ENCODE data around the gene PTH1R.

The PTH1R gene

GRCh38 chr3:46877406-46878125 lies at the start of gene PTH1R:
PTH1R (plus strand) TSS chr3:46877721; CDS start chr3:46883560, 5,839 bp downstream.
- no peak for DNase-seq

GRCh38 chr3:46829699-46830208 lies 47.8 kb upstream of the PTH1R start:
- no peak for DNase-seq

GRCh38 chr3:46830801-46831200 lies 46.7 kb upstream of the PTH1R start:
- no peak for DNase-seq

DNA sequence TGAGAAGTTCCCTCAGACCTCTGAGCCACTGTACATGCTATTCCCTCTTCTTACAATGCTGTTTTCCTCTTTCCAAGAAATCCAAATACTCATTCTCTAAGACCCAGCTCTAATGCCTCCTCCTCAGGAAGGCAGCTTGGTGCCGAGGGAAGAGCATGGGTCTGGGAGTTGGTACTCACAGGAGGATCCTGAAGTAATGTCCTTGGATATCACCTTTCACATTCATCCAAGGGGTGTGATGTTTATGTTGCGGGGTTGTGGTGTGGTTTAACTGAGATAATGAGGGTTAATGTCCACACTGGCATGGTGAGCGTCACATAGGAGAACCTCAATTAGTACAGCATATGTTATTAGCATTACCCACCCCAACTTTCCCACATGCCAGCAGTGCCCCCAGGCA lies 46.2 kb upstream of the PTH1R start:
- no peak for DNase-seq

DNA sequence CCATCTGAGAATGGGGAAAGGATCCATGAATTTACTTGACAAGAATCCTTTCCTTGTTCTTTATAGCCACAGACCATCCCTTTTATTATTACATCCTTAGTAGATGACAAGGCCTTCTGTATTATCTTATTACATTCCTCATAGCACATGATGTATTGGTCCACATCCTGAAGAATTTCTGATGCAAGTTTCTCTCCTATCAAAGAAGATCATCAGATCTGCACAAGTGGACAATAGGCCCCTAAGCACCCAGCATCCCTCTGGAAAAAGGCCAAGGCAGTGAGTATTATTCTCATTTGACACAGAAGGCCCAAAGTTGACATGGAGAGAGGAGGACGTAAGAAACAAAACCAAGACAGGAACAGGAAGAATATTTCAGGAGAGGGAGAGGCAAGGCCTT lies 45.7 kb upstream of the PTH1R start:
- no peak for DNase-seq

DNA sequence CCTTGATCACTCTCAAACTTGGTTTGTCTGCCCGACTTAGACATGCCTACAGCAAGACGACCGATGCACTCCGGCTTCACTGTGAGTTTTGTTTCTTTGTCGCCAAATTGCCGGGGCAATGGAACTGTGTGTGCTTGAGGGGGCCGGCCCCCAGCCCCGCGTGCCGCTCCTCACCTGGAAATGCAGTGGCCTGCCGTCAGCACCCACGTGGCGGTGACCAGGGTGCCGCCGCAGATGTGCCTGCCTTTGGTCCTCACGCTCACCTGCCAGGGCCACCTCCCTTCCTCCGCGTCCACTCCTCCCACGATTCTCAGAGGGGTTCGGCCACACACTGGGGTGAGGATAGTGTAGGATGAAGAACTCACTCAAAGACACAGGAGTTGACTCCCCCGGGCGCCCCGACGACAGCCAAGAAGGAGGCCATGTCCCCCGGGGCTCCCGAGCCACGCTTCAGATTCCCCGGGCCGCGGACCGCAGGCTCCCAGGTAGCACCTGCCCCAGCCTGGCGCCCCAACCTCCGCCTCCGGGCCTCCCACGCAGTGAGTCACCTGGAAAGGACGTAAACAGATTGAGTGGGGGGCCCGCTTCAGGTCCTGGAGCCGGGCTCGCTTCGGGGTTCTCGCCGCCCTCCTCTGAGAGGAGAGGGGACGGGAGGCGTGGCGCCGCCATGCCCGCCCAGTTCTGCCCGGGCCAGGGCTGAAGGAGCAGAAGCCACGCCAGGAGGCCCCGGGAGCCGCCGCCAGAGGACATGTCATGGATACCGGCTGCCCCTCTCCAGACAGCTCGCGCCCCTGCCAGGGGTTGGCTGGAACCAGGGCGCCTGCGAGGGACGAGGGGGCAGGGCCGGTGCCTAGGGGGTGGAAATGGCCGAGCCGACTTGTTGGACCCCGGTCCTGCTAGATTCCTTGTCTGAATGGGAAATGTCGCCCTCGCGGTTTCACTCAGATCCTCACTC lies 43.9 kb upstream of the PTH1R start:
- no peak for DNase-seq

DNA sequence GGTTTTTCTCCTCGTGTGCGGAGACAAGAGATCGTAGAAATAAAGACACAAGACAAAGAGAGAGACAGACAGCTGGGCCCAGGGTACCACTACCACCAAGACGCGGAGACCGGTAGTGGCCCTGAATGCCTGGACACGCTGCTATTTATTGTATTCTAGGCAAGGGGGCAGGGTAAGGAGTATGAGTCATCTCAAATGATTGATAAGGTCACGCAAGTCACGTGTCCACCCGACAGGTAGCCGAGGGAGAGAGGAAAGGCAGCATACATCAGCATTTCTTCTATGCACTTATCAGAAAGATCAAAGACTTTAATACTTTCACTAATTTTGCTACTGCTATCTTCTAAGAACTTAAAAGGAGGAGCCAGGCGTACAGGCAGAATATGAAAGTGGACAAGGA lies 42.5 kb upstream of the PTH1R start:
- no peak for DNase-seq

- no peak for DNase-seq
Observed at GRCh38 chr3:46835491-46835890, 42.0 kb upstream of the PTH1R start.

DNA sequence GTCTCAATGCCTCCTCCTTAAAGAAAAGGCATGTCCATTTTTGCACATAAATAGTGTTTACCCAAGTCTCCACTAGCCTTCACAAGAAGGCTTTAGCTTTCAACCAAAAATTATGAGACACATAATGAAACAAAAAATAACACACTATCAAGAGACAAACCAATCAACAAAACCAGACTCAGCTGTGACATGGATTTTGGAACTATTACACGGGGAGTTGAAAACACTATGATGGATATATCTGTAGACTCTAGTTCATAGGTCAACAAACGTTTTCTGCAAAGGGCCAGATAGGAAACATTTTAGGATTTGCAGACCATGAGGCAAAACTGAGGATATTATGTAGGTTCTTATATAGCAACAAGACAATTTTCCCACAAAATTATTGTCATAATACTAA lies 39.2 kb upstream of the PTH1R start:
- DNase-seq, result no peak

DNA sequence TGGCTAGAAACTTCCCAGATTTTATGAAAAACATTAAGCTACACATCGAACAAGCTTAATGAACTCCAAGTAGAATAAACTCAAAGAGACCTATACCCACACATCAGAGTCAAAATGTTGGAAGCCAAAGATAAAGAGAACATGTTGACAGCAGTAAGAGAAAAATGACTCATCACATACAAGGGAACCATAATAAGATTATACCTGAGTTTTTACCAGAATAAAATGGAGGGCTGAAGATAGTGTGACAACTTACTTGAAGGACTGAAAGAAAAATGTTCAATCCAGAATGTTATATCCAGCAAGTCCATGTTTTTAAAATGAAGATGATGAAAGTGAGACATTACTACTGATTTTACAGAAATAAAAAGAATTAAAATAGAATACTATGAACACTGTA lies 37.0 kb upstream of the PTH1R start:
- no peak for DNase-seq

DNA sequence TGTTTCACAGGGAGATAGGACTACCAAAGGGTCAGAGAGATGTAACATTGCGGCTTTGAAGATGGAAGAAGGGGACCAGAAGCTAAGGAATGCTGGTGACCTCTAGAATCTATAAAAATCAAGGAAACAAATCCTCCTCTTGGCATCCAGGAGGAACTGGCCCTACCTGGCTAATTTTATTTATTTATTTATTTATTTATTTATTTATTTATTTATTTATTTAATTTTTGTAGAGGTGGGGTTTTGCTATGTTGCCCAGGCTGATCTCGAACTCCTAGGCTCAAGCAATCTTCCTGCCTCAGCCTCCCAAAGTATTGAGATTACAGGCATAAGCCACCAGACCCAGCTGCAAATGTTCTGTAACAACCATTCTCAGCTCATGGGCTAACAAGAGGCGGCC lies 34.0 kb upstream of the PTH1R start:
- DNase-seq, result no peak

DNA sequence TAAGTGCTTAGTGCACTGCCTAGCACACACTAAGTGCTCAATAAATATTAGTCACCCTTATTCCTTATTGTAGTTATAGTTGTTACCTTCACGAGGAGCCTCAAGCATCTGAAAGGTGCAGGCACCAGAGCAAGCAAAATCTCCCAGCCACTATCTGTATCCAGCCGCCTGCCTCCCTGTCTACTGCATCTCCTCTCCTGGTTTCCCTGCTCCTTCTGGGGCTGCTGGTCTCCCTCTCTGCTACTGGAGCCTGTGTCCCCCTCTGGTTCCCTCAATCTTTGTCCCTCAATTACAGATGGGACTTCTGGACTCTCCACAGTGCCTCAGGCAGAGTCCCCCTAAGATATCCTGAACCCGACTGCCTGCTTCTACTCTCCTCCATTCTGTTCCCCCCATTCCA lies 33.1 kb upstream of the PTH1R start:
- no peak for DNase-seq

DNA sequence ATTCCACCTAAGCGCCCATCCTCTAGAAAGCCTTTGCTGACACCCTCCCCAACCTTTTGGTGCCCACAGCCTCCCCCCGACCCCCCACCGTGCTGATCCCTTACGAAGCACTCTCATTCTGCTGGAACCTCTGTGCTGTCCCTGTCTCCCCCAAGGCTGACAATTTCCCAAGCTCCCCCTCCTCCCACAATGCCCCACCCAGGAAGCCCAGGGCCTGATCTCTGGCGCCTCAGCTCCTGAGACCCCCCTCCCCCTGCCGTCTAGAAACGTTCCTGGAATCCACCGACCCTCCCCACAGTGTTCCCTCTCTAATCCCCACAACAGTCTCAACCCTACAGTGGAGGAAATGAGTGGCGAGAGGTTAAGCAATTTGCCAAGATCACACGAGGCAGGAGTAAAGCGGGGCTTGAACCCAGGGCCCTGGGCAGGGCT lies 32.6 kb upstream of the PTH1R start:
- DNase-seq, result no peak

DNA sequence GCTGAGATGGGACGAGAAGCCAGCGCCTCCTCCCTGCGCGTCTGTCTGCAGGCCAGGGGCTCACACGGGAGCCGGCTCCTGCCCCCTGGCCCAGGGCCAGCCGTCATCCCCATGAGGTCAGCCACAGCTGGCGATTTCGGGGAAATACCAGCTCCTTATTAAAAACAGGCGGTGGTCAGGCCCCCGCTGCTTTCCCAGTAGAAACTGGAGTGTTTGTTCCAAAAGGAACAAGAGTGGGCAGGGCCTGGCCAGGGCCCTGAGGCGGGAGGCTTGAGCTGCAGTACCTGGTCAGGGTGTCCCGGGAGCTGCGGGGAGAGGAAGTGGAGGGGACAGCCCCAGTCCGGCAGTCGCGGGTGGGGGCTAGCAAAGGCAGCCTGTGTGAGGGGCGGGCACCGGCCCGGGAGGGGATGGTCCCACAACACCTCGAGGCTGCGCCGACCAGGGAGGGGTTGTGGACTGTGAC lies 32.1 kb upstream of the PTH1R start:
- DNase-seq, result no peak

DNA sequence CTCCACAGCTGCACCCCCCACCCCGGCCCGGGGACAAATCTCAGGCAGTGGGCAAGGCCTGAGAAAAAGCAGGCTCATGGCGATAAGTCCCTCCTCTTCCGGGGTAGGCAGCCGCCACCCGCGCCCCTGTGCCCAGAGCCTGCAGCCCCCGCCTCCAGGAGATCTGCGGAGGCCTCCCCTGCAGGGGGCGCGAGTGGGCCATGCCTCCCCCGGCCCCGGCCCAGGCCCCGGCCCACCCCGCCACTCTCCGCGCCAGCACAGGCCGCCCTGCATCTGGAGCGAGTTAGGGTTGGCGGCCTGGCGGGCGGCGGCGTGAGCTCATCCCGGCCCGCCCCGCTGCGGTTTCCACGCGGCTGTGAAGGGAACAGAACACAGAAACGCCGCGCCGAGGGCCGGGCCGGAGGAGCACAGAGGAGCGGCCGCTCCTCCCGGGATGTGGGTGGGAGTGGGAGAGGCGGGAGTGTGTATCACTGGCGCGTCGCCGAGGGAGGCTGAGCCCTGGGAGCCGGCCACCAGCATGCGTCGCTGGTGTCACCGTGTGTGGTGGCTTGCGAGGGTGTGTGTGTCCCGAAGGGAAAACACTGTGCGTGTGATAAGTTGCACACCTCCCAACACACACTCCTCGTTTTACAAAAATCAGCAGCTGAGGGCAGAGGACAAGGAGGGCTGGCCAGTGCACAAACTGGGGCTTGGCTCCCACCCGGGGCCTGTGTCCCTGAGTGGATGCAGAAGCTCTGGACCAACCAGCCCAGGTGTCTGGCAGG lies 31.5 kb upstream of the PTH1R start:
- peak; percentile 20 for DNase-seq

- DNase-seq, result no peak
Observed at GRCh38 chr3:46846624-46847542, 30.6 kb upstream of the PTH1R start.

DNA sequence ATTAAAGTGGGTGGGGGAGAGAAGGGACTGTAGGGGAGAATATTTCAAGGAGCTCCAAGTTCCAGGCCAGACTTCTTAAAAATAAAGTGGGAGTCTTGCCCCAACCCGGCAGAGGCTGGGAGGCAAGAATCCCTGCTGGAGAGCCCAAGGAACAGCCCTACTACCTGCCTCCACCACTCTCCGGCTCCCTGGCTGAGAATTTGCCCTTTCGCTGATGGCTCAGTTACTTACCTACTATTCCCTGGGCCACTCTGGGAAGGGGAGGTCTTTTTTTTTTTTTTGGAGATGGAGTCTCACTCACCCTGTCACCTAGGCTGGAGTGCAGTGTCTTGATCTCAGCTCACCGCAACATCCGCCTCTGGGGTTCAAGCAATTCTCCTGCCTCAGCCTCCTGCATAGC lies 29.8 kb upstream of the PTH1R start:
- no peak for DNase-seq

DNA sequence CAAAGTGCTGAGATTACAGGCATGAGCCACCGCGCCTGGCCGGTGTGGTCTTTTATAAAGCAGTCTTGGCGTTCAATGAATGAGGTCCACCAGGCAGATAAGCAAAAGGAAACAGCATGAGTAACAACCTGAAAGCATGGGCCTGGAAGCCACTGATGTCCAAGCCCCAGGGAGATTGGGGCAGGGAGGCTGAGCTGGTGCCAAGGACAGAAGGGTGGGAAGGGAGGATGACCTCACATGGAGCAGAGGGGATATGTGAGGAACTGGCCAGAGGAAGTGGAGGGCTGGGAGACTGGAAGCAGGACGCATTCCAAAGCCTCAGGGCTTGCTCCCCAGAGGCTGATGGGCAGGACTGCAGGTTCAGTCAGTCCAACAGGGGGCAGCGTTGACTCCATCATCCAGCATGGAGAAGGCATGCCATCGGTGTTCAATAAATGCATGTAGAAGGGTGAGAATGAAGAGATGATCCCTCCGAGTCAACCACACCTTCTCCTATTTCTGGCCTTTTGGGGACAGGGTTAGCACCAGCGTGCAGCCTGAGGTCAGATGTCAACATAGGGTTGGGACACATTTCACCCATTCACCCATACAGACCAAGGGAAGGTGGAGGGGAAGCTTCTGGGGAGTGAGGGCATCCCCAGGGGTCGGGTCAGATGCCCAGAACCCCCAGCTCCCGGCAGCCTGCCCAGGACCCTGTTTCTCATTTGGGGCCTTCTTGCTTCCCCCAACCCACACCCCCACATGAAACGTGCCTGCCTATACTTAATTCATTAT lies 29.1 kb upstream of the PTH1R start:
- DNase-seq, result no peak

- DNase-seq, result no peak
Observed at GRCh38 chr3:46849045-46849631, 28.4 kb upstream of the PTH1R start.

- no peak for DNase-seq
Observed at GRCh38 chr3:46849686-46850467, 27.6 kb upstream of the PTH1R start.
